CD4-positive, alpha-beta T cell (primary cell): ENCODE measurements around the gene ZNF747. TPM values are rescaled to one million over a fixed set of nuclear protein-coding genes. Genes with fewer than 3 reads are reported as not detected.
A peak's percentile ranks its signal among the peaks of the same experiment; 100 is the strongest.

ENCODE experiments used
- ATAC-seq: fragments of 200-7000 bp; cut with Tn5 transposase; one replicate; pipeline ENCODE4 v1.10.0; 2022; ENCODE audit warnings: mild to moderate bottlenecking; ENCODE audit not compliant: poor library complexity
- CTCF ChIA-PET: fragments of 350-600 bp; sonication (Branson Sonifier 250); formaldehyde crosslinking; loops from one replicate; lab custom pipeline; 2021; ENCODE audit warnings: antibody characterized with exemption, inconsistent platforms; lab: Charles Lee
- POLR2A ChIA-PET: fragments of 350-600 bp; sonication (Branson Sonifier 250); formaldehyde crosslinking; loops from one replicate; lab custom pipeline; 2021; ENCODE audit warnings: antibody characterized with exemption, inconsistent platforms; lab: Charles Lee
- DNase-seq, 14 experiments: peaks; one replicate each; pipeline ENCODE4 v3.0.0-alpha.2; 2013 to 2020; ENCODE audit warnings: mixed read lengths in 2 of 14
- H3K27ac ChIP-seq, 2 donors: one replicate each; pipeline versions ENCODE4 v1.5.1 to v1.7.0; 2013; ENCODE audit warnings: low read length in 2 of 2, low read depth in 1 of 2, mild to moderate bottlenecking in 1 of 2
- H3K27me3 ChIP-seq, 2 experiments: 1 replicate in 1 of 2; 2 replicates in 1 of 2; pipeline versions ENCODE4 v1.6.1 to v1.7.0; 2013; ENCODE audit warnings: low read length in 2 of 2, control low read depth in 1 of 2, mild to moderate bottlenecking in 1 of 2, moderate library complexity in 1 of 2; ENCODE audit not compliant: insufficient read depth in 2 of 2, control insufficient read depth in 1 of 2
- H3K36me3 ChIP-seq: one replicate; pipeline ENCODE4 v1.6.1; 2013; ENCODE audit warnings: low read length, control low read depth; ENCODE audit not compliant: insufficient read depth
- H3K4me1 ChIP-seq: one replicate; pipeline ENCODE4 v1.6.1; 2013; ENCODE audit warnings: low read length, control low read depth; ENCODE audit not compliant: insufficient read depth
- H3K4me3 ChIP-seq: one replicate; pipeline ENCODE4 v1.5.1; 2013; ENCODE audit warnings: mild to moderate bottlenecking, low read length, moderate library complexity
- H3K9me3 ChIP-seq, 2 experiments: 1 replicate in 1 of 2; 2 replicates in 1 of 2; pipeline versions ENCODE4 v1.6.1 to v1.7.0; 2013; ENCODE audit warnings: low read length in 2 of 2, mild to moderate bottlenecking in 2 of 2, control low read depth in 1 of 2, moderate library complexity in 1 of 2; ENCODE audit not compliant: control insufficient read depth in 1 of 2, insufficient read depth in 1 of 2
- H3K27ac Mint-ChIP-seq: one replicate; pipeline ENCODE4 v1.8.0; 2020; ENCODE audit warnings: mixed read lengths
- H3K27me3 Mint-ChIP-seq: one replicate; pipeline ENCODE4 v1.8.0; 2021; ENCODE audit warnings: mixed read lengths
- H3K36me3 Mint-ChIP-seq: one replicate; pipeline ENCODE4 v1.8.0; 2021; ENCODE audit warnings: low read depth, mixed read lengths
- H3K4me1 Mint-ChIP-seq: one replicate; pipeline ENCODE4 v1.8.0; 2021; ENCODE audit warnings: low read depth, mixed read lengths
- H3K4me3 Mint-ChIP-seq: one replicate; pipeline ENCODE4 v1.8.0; 2020; ENCODE audit warnings: mild to moderate bottlenecking, mixed read lengths
- H3K9me3 Mint-ChIP-seq: one replicate; pipeline ENCODE4 v1.8.0; 2020; ENCODE audit warnings: mixed read lengths
- intact Hi-C, 2 experiments: fragments of 100-400 bp; cut with DNase I in 1 of 2; cut with micrococcal nuclease in 1 of 2; formaldehyde crosslinking; loops; one replicate each; pipeline versions ENCODE4 v1.15.1 to v1.9.0; 2023 to 2025; cut with DNase I, micrococcal nuclease
- total RNA-seq, 174 experiments: library from RNA in 2 of 174; stranded (reverse) in 2 of 174; gene quantifications; one replicate each; pipeline ENCODE4 v1.2.3 and lab custom pipeline; 2021 to 2026
- TF ChIP-seq, protein P1 (sequence below): fragments of 200-600 bp; IDR thresholded peaks from one replicate; pipeline ENCODE4 v1.8.0; 2022; ENCODE audit warnings: antibody characterized with exemption, mild to moderate bottlenecking

The ZNF747 gene
- total RNA-seq, 2 experiments from 2014 or later, result 6.3 to 6.7 TPM

GRCh38 chr16:30515275-30515674 is 19.4 kb downstream of the ZNF747 start:
- Histone ChIP-seq H3K27me3 (no peaks in the 10 kb centered on the region), H3K4me1 (peaks cover 5% of the 10 kb centered on the region), H3K36me3 (peaks cover 95% of the 10 kb centered on the region), H3K27ac (peak overlapping the region in 1 of 2 donors; percentile 21), H3K9me3 (no peaks in the 10 kb centered on the region), H3K4me3 (no peak overlapping the region)
- intact Hi-C loops, result loop anchor here in 1 of 2 experiments (5.0 kb wide), 1 partner anchor 33 kb away; no protein-coding TSS in a partner anchor
- TF ChIP-seq, protein P1, sequence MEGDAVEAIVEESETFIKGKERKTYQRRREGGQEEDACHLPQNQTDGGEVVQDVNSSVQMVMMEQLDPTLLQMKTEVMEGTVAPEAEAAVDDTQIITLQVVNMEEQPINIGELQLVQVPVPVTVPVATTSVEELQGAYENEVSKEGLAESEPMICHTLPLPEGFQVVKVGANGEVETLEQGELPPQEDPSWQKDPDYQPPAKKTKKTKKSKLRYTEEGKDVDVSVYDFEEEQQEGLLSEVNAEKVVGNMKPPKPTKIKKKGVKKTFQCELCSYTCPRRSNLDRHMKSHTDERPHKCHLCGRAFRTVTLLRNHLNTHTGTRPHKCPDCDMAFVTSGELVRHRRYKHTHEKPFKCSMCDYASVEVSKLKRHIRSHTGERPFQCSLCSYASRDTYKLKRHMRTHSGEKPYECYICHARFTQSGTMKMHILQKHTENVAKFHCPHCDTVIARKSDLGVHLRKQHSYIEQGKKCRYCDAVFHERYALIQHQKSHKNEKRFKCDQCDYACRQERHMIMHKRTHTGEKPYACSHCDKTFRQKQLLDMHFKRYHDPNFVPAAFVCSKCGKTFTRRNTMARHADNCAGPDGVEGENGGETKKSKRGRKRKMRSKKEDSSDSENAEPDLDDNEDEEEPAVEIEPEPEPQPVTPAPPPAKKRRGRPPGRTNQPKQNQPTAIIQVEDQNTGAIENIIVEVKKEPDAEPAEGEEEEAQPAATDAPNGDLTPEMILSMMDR, result no peak
- no peaks in the 10 kb centered on the region for H3K9me3 Mint-ChIP-seq
- H3K36me3 Mint-ChIP-seq, result peaks cover 98% of the 10 kb centered on the region
- no peak overlapping the region for H3K27ac Mint-ChIP-seq
- no peak overlapping the region for H3K4me3 Mint-ChIP-seq
- CTCF ChIA-PET, result interaction anchor here (0.7 kb wide), 1 partner anchor 19 kb away, joined by 3 read pairs; no protein-coding TSS in a partner anchor
- POLR2A ChIA-PET, result no interaction called here
- H3K27me3 Mint-ChIP-seq, result no peaks in the 10 kb centered on the region
- DNase-seq (no peak), ATAC-seq (no peak)
- no peaks in the 10 kb centered on the region for H3K4me1 Mint-ChIP-seq

DNA sequence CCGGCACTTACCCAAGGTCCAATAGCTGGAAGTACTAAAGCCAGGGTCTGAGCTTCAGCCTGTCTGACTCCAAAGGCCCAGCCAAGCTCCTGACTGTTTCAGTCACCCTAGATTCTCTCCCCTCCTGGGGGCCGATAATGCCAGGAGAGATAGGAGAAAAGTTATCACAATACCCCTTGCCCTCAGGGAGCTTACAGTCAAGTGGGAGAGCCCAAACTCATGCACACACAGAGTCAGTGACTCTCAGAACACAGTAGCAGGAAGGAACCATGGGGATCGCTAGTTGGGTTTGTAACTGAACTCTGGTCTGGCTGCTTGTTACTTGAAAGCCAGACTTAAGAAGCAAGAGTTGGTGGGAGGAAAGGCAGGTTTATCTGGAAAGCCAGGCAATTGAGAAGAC is 23.1 kb downstream of the ZNF747 start:
- no peak for DNase-seq
- ChIA-PET POLR2A (no interaction called here), CTCF (no interaction called here)
- H3K4me1 Mint-ChIP-seq, result peaks cover 5% of the 10 kb centered on the region
- Histone ChIP-seq H3K36me3 (peaks cover 90% of the 10 kb centered on the region), H3K27me3 (no peaks in the 10 kb centered on the region), H3K4me1 (peaks cover 5% of the 10 kb centered on the region), H3K9me3 (no peaks in the 10 kb centered on the region), H3K27ac (peak overlapping the region in 1 of 2 donors; percentile 25), H3K4me3 (no peak overlapping the region)
- ATAC-seq, result no peak
- peak overlapping the region; percentile 39 for H3K27ac Mint-ChIP-seq
- peaks cover 91% of the 10 kb centered on the region for H3K36me3 Mint-ChIP-seq
- intact Hi-C loops, result no loop called here
- H3K9me3 Mint-ChIP-seq, result no peaks in the 10 kb centered on the region
- no peaks in the 10 kb centered on the region for H3K27me3 Mint-ChIP-seq
- TF ChIP-seq, protein P1, result no peak
- H3K4me3 Mint-ChIP-seq, result no peak overlapping the region

DNA sequence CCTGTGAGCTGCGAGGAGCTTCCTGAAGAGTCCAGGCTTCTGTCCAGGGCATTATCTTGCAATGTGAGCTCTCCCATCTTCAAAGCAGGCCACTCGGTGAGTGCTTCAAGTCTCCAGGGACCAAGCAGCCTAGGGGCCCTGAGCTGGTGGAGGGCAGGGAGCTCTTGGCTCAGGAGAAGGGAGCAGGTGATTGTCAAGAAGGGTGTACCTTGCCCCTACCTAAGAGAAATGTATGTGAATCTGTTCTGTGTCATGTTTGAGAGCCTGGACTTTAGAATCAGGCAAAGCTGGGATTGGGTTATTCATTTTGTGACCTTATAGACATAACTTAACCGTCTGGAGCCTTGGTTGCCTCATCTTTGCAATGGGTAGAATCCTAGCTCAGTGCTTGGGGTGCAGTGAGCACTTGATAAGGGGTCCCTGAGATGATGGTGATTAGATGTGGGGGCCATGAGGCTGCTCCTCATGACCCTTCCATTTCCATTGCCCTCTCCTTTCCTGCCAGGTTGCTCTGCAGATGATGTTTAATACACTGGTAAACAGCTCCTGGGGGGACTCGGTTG is 24.2 kb downstream of the ZNF747 start:
- Mint-ChIP-seq H3K36me3 (peaks cover 89% of the 10 kb centered on the region), H3K4me3 (no peak overlapping the region), H3K4me1 (peaks cover 5% of the 10 kb centered on the region), H3K27me3 (no peaks in the 10 kb centered on the region), H3K9me3 (no peaks in the 10 kb centered on the region), H3K27ac (peak overlapping the region; percentile 39)
- ChIA-PET POLR2A (interaction anchor here (0.7 to 0.9 kb wide), 4 partner anchors 23 to 93 kb away, joined by 3 read pairs; partner anchors contain the start of gene DCTPP1), CTCF (no interaction called here)
- H3K27ac ChIP-seq, result peak overlapping the region in 1 of 2 donors; percentile 15
- no peaks in the 10 kb centered on the region for H3K27me3 ChIP-seq
- peaks cover 5% of the 10 kb centered on the region for H3K4me1 ChIP-seq
- intact Hi-C loops, result no loop called here
- DNase-seq (no peak), ATAC-seq (no peak)
- no peak overlapping the region for H3K4me3 ChIP-seq
- TF ChIP-seq, protein P1, result no peak
- no peaks in the 10 kb centered on the region for H3K9me3 ChIP-seq
- peaks cover 89% of the 10 kb centered on the region for H3K36me3 ChIP-seq
